Ovary (tissue), 3 donors: Measurements from ENCODE around the gene IL36A.

ENCODE experiments used
- EP300 ChIP-seq: sonication (generic); formaldehyde crosslinking; IDR thresholded peaks from one replicate; pipeline ENCODE4 v1.6.1; 2017; ENCODE audit warnings: antibody characterized with exemption
- POLR2A ChIP-seq: fragments of 450-650 bp; IDR thresholded peaks from one replicate; pipeline ENCODE4 v1.6.1; 2017; ENCODE audit warnings: antibody characterized with exemption, mild to moderate bottlenecking, moderate library complexity
- TF ChIP-seq, protein P1 (sequence below), 3 donors: fragments of 450-650 bp in 2 of 3; fragments of 200-600 bp in 1 of 3; IDR thresholded peaks; one replicate each; pipeline versions ENCODE4 v1.5.1 to v1.8.0; 2016 to 2022; ENCODE audit warnings: antibody characterized with exemption in 3 of 3, mild to moderate bottlenecking in 1 of 3
- donor health status: DM: no; HTN: no; CAD: no.

DNA sequence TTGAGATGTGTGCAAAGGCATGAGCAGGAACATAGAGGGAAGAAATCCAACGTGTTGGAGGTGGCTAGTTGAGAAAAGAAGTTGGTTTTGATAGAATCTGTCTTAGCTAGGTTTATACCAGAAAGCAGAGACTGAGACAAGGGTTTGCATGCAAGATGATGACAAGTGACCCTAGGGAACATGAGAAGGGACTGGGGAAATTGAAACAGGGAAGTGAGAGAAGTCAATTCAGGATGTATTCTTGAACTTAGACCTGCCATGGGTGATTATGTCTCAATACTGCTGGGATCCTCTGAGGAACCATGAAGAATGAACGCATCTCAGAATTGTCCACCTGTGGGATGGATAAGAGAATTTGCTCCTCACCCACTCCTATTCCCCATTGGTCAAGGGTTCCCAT lies 20.5 kb downstream of the IL36A start:
- TF ChIP-seq, protein P1, sequence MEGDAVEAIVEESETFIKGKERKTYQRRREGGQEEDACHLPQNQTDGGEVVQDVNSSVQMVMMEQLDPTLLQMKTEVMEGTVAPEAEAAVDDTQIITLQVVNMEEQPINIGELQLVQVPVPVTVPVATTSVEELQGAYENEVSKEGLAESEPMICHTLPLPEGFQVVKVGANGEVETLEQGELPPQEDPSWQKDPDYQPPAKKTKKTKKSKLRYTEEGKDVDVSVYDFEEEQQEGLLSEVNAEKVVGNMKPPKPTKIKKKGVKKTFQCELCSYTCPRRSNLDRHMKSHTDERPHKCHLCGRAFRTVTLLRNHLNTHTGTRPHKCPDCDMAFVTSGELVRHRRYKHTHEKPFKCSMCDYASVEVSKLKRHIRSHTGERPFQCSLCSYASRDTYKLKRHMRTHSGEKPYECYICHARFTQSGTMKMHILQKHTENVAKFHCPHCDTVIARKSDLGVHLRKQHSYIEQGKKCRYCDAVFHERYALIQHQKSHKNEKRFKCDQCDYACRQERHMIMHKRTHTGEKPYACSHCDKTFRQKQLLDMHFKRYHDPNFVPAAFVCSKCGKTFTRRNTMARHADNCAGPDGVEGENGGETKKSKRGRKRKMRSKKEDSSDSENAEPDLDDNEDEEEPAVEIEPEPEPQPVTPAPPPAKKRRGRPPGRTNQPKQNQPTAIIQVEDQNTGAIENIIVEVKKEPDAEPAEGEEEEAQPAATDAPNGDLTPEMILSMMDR (IDR thresholded peaks at IDR 0.05): no peak
- TF ChIP-seq POLR2A (no peak), EP300 (no peak)
